Effector CD8-positive, alpha-beta T cell (primary cell): ENCODE results near the gene CDK5RAP2.
"Not testable (repeated sequence)": the region's sequence is repeated elsewhere in the genome, so short reads cannot be mapped to it uniquely, and the experiment has no call there.

Experiments used
- DNase-seq: peaks from one replicate; lab custom pipeline; 2025; lab: John Stamatoyannopoulos, UW

Gene CDK5RAP2

GRCh38 chr9:120473608-120474007 lies 106.4 kb downstream of the CDK5RAP2 start:
- no peak for DNase-seq

DNA sequence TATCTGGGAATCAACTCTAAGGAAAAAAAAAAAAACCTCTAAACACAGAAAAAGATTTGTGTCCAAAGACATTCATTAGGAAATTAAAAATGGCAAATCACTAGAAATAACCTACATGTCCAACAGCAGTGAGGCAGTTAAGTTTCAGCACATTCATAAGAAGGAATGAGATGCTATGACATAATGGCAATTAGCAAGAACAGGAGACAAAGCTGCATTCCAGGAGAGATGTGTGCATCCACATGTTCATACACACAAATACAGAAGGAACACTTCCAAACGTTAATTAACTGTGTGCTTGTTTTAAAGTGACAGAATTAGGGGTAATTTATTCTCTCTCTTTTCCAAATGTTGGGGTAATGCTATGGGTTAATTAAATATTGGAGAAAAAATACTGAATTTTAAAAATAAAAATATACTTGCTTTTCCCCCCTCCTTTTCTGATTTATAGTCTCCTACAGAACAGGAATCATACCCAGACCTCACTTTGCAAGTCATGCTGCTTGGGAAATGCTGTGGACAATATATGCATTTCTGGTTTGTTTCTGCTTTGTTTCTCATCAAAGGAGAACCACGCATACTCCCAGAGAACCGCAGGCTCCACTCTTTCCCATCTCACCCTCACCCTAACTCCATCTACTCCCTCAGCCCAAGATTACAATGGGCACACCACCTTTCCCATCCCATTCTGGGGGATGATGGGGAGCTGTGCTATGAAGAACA lies 114.1 kb downstream of the CDK5RAP2 start:
- DNase-seq: no peak

GRCh38 chr9:120464887-120465421 lies 115.0 kb downstream of the CDK5RAP2 start:
- DNase-seq: no peak

DNA sequence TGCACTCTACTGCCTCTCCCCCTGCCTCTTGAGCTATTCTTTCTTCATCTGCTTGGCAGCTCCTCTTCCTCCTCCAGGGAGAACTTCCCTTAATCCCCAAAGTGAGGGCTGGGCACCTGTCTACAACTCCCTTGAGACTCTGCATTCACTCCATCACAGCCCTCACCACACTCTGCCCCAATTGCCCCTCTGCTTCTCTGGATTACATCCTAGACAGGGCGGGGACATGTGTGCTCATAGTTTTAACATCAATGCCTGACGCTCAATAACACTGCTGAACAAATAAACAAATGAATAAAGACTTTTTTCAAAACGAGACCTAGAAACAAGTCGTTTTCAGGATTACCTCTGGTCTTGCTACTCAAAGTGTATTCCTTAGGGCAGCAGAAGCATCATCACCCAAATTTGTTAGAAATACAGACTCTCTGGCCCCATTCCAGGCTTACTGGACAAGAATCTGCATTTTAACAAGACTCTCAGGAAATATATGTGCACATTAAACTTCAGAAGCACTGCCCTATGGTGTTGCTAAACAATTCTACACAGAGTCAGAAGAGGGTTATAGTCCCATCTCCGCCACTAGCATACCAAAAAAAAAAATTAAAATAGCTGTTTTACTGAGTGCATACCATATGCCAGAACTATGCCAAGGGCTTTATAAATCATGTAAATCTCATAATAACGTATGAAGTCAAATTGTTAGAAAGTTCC lies 115.6 kb downstream of the CDK5RAP2 start:
- no peak for DNase-seq

DNA sequence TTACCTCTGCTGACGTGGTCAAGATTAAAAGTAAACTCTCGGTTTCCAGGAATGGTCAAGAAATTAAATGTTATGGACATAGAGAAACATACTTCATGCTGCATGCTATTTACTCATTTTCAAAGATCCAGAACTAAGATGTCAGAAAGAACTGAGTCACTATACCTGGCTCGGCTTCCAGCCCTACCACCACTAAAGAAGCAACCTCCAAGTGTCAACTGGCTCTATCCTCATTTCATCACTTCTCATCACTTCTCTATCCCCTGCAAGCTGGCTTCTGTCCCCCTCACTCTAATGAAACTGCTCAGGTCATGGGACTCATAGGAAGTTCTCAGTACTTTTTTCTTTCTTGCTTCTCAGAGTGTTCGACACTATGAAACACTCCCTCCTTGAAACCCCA lies 116.2 kb downstream of the CDK5RAP2 start:
- no peak for DNase-seq

- DNase-seq: not testable (repeated sequence)
Measured at GRCh38 chr9:120461677-120462076, 118.3 kb downstream of the CDK5RAP2 start.

DNA sequence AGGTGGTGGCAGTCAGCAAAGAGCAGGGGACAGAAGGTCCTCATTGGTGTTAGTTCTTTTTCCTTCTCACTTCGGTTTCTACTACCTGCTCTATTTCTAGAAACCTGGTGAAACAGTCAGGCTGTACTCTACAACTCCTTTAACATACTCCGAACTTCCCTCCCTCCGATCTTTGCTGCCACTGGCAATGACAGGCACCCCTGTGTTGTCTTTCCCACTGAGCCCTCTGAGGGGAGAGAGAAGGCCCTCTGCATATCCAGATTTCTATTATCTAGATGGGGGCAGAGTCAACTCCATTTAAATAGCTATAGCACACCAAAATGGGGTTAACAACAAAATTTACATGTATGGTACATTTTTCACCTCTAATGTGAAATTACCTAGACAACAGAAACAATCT lies 123.7 kb downstream of the CDK5RAP2 start:
- DNase-seq: no peak

- no peak for DNase-seq
Measured at GRCh38 chr9:120454467-120454866, 125.5 kb downstream of the CDK5RAP2 start.

DNA sequence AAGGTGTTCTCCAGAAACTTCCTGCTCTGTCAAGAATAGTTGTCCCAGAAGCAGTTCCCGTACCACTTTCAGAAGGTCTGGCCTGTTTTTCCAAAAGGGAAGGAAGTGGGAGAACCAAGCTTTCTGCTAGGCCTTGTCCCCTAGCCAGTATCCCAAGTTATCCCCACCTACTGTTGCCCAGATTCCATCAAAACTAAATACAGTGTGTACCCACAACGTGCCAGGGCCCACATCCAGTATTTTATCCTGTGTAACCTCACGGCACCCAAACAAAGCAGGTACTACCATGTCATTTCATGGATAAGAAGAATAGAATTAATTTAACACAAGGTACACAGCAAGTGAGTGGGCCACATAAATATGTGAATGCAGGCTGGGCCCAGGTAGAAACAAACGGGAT lies 126.2 kb downstream of the CDK5RAP2 start:
- DNase-seq: no peak

GRCh38 chr9:120452631-120453030 lies 127.3 kb downstream of the CDK5RAP2 start:
- DNase-seq: no peak

- no peak for DNase-seq
Measured at GRCh38 chr9:120450916-120451315, 129.1 kb downstream of the CDK5RAP2 start.

DNA sequence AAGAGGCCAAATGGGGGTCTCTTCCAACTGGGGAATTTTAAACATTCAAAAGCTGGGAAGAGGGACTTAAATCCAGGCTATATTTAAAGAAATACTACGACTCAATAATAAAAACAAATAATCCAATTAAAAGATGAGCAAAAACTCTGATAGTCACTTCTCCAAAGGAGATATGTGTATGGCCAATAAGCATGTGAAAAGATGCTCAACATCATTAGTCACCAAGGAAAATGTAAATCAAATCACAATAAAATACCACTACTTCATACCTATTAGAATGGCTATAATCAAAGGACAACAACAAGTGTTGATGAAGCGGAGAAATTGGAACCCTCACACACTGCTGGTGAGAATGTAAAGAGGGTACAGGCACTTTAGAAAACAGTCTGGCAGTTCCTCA lies 130.4 kb downstream of the CDK5RAP2 start:
- no peak for DNase-seq

- no peak for DNase-seq
Measured at GRCh38 chr9:120447959-120448500, 131.9 kb downstream of the CDK5RAP2 start.

GRCh38 chr9:120446671-120447070 lies 133.3 kb downstream of the CDK5RAP2 start:
- DNase-seq: no peak

GRCh38 chr9:120443976-120444375 lies 136.0 kb downstream of the CDK5RAP2 start:
- no peak for DNase-seq

GRCh38 chr9:120443489-120443888 lies 136.5 kb downstream of the CDK5RAP2 start:
- DNase-seq: no peak

DNA sequence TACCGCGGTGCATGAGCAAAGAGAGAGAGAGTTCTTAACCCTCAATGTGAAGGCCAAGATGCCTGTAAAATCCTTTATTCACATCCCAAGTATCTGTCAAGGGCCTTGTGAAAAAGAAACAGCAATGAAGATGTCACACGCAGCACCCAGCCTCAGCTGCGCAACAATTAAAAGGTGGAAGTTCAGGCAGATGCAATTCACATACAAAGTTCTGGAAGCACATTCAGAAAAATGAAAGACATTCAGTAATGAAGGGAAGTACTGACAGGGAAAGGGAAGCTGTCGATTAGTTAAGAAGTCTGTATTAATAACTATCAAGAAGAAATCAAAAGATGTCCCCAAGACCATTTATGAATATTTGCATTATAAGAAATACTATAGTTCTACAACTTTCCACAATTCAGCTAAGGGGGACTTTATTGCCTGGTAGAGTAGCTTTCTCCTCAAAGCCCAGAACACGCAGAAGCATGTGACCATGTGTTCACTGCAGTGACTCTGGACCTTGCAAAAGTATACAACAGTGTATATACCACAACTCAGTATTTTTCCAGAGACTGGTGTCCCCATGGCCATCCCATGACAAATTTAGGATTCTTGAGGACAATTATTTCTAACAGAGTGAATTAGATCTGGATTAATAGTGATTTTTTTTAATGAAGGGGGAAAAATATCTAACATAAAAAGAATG lies 137.5 kb downstream of the CDK5RAP2 start:
- no peak for DNase-seq

DNA sequence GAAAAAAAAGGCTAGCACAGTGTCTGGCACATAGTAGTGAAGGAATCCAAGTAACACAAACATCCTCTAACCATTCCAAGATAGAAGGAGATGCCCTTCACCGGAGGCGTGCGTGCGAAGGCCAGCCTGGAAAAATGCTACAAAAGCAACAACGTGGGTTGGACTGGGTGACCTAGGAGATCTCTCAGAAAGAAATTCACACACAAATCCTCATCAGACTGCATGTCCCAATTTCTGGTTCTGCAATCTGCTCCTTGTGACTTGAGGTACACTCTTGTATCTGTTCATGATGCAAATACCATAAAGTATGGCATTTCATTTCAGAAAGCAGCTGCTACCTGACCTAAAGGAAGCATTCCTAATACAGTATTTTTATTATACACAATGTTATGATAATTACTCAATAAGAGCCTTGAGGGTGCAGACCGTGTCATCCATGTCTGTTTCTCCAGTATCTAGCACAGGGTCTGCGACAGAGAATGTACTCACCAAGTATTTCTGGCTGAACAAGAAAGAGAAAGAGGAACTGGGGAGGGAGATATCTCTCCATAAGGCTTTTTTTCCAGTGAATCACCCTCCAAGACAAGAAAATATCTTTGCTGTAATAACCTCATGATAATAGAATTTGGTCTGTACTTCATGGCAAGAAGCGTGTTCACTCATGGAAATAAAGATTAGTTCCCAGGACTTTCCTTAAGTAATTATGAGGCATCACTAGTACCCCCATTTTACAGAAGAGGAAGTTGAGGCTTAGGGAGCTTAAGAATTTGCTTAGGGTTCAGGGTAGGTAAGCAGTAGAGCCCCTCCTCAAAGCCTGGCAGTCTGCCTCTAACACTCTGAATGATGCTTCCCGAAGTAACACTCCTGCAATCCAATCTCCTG lies 138.3 kb downstream of the CDK5RAP2 start:
- DNase-seq: no peak

DNA sequence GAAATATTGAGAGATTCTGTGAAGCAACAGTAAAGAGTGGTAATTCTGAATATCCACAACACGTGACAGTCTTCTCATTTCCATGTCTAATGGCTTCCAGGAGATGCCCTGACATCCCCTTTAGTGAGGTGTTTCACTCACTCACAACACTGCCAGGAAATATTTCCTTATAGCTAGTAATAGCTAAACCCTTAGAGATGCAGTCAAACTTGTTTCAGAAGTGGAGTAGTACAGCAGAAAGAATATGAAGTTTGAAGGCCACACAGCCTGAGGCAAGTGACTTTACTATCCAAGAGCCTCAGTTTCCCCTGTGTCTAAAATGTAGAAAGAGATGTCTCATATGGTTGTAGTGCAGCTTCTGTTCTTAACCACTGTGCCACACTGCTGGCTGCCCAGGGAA lies 139.2 kb downstream of the CDK5RAP2 start:
- no peak for DNase-seq

GRCh38 chr9:120439926-120440325 lies 140.0 kb downstream of the CDK5RAP2 start:
- DNase-seq: no peak

DNA sequence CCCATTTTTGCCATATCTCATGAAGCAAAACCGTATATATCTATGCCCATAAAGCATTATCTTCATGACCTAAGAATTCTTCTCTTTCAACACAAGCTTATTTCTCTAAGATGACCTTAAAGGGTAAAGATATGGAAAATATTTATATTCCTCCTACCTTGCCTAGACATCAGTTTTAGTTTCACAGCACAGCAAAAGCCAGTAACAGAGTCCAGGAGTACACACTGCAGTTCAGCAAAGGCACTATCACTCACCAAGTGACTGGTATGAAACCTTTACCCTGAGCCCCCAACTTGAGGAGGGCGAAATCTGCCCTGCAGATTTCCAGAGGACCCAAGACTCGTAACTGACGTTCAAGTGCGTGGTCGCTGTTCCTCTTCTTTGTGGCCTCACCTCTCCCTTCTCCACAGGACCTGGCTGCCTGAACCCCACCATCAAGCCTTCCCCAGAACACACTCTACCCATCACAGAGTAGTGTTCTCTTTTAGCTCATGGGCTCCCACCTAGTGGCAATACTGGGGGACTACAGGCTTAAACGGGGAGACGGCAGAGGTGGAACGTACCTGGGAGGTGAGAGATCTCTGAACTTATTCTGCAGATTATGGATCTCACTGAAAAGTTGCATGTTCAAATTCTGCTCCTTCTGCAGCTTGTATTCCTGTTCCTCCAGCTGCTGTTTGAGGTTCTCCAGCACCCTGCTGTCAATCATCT lies 141.0 kb downstream of the CDK5RAP2 start:
- DNase-seq: no peak
